NB4 (cell line): ENCODE data around the gene ELAVL1.

Source experiments
- DNase-seq: peaks from one replicate; pipeline ENCODE4 v3.0.0; 2010; ENCODE audit warnings: low read depth
- H3K4me3 ChIP-seq: one replicate; pipeline ENCODE4 v1.5.1; 2011; ENCODE audit warnings: mild to moderate bottlenecking, low read depth, low read length, moderate library complexity
- MYC ChIP-seq: IDR thresholded peaks from 2 replicates; pipeline ENCODE4 v1.6.1; 2011; ENCODE audit warnings: low read depth, low read length
- POLR2A ChIP-seq: IDR thresholded peaks from 2 replicates; pipeline ENCODE4 v1.6.1; 2011; ENCODE audit warnings: mild to moderate bottlenecking; ENCODE audit not compliant: insufficient read length; ENCODE audit errors: extremely low read depth
- TF ChIP-seq, protein P1 (sequence below): IDR thresholded peaks from 2 replicates; pipeline ENCODE4 v1.6.1; 2011; ENCODE audit warnings: low read depth, low read length
- TF ChIP-seq, protein P2 (sequence below): IDR thresholded peaks from one replicate; pipeline ENCODE4 v1.5.1; 2012; ENCODE audit warnings: low read depth, low read length

ELAVL1 gene

DNA sequence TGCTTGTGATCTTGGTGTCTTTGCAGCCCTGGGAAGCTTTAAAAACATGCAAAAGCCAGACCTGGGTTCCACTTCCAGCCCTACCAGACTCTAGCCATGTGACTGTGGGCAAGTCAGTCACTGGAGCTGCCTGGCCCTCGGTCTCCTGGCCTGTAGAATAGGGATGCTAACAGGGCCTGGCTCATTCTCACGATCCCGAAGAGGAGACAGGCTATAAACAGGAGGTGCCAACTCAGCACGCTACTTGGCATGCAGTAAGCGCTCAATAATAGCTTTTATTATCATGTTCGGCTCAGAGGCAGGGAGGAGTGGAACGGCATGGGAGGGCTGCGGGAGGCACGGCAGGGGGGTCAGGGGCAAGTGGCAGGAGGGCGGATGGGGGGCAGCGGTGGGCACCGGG lies 81.2 kb downstream of the ELAVL1 start:
- no peak overlapping the region for H3K4me3 ChIP-seq
- TF ChIP-seq MYC (no peak), POLR2A (no peak)
- TF ChIP-seq, protein P1, sequence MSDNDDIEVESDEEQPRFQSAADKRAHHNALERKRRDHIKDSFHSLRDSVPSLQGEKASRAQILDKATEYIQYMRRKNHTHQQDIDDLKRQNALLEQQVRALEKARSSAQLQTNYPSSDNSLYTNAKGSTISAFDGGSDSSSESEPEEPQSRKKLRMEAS: no peak
- TF ChIP-seq, protein P2, sequence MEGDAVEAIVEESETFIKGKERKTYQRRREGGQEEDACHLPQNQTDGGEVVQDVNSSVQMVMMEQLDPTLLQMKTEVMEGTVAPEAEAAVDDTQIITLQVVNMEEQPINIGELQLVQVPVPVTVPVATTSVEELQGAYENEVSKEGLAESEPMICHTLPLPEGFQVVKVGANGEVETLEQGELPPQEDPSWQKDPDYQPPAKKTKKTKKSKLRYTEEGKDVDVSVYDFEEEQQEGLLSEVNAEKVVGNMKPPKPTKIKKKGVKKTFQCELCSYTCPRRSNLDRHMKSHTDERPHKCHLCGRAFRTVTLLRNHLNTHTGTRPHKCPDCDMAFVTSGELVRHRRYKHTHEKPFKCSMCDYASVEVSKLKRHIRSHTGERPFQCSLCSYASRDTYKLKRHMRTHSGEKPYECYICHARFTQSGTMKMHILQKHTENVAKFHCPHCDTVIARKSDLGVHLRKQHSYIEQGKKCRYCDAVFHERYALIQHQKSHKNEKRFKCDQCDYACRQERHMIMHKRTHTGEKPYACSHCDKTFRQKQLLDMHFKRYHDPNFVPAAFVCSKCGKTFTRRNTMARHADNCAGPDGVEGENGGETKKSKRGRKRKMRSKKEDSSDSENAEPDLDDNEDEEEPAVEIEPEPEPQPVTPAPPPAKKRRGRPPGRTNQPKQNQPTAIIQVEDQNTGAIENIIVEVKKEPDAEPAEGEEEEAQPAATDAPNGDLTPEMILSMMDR: no peak
- peak; percentile 47 for DNase-seq

DNA sequence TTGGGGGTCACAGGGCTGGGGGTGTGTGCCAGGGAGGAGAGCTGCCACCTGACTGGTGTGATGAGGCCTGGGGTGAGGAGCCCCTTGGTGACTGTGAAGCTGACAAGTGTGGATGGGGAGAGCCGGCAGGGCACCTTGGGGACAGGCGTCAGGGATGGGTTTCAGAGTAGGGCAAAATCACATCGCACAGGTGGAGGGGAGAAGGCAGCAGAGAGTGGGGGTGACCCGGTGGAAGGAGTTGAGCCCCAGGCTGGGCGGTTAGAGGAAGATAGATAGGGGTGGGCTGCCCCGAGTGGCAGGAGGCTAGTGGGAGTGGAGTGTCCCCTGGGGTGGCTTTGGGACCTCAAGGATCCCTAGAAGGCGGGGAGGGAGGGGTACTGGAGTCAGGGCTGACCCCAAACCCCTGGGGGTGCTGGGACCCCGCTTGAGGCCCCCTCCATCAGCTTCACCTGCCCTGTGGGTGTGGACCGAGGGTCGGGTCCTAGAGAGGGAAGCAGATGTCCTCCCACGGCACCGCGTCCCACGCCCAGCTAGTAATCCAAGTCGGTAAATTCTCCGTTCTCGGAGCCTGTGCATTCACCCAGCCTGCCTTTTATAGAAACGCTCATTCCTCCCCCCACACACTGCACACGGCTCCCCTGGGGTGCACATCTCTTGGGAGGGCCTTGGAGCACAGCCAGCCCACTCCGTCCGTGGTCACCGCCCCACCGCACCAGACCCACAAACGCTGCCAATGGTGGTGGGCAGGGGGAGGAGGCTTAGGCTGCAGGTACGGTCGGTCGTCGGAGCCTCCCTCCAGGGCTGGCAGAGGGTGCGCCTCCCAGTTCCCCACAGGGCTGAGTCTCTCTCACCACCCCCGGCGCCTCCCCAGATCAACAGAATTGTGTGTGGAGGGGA lies 81.9 kb downstream of the ELAVL1 start:
- DNase-seq: peak; percentile 59
- TF ChIP-seq POLR2A (no peak), MYC (no peak)
- TF ChIP-seq, protein P1: no peak
- H3K4me3 ChIP-seq: no peak overlapping the region

DNA sequence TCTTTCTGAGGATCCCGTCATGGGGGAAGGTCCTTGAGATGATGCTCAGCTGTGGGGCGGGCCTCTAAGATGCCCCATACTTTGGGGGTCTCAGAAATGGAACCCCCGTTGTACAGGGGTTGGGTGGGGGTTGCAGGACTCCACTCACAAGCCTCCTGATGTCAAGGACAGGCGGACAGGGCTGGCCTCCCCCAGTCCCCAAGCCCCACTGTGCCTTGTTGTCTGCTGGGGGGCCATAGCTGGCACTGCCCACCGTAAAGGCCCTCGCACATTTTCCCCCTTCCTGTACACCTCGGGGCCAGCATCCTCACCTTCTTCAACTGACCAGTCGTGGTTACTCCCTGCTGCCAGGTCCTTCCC lies 82.6 kb downstream of the ELAVL1 start:
- TF ChIP-seq, protein P2: no peak
- no peak for TF ChIP-seq MYC
- TF ChIP-seq, protein P1: no peak
- TF ChIP-seq POLR2A: no peak
- H3K4me3 ChIP-seq: no peak overlapping the region
- no peak for DNase-seq

DNA sequence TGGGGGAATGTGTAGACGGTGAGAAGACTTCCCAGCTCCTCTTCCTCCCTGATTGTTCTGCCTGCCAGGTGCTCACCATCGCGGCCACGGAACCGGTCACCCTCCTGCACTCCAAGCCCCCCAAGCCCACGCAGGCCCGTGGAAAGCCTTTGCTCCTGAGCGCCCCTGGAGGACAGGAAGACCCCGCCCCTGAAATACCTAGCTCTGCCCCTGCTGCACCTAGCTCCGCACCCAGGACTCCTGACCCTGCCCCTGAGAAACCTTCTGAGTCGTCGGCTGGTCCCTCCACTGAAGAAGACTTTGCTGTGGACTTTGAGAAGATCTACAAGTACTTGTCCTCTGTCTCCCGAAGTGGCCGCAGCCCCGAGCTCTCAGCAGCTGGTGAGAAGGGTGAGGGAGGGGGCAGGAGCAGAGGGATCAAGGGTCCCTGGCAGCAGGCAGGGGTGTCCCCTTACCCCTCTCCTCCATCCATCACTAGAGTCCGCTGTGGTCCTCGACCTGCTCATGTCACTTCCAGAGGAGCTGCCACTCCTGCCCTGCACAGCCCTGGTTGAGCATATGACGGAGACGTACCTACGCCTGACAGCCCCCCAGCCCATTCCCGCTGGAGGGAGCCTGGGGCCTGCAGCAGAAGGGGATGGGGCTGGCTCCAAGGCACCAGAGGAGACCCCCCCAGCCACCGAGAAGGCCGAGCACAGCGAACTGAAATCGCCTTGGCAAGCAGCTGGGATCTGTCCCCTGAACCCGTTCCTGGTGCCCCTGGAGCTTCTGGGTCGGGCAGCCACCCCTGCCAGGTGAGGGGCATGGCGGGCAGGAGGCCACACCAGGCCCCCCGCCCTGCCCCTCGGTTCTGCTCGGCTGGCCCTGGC lies 83.2 kb downstream of the ELAVL1 start:
- H3K4me3 ChIP-seq: no peak overlapping the region
- no peak for DNase-seq

DNA sequence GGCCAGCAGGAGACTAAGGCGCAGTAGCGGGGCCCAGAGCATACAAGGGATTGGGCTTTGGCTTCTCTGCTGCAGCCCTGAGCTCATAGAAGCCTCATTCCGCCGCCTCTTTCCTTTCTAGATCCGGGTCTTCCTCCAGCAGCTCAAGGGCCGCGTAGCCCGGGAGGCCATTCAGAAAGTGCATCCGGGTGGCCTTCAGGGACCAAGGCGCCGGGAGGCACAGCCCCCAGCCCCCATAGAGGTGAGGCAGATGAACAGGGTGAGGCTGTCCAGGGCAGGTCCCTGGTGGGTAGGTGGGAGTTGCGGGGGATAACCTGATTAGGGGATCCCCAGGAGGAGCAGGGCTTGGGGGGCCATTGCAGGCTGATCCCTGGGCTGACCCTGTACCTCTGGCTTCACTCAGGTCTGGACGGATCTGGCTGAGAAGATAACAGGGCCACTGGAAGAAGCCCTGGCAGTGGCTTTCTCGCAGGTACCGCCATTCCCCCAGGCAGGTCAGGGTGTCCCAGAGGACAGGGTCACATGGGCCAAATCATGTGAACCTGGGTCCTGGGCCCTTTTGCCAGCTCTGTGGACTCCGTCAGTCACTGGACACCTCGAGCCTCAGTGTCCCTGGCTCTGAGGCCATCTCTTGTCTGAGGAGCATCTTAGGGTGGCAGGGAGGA lies 84.0 kb downstream of the ELAVL1 start:
- no peak for DNase-seq
- TF ChIP-seq, protein P1: no peak
- TF ChIP-seq, protein P2: no peak
- TF ChIP-seq POLR2A: no peak
- no peak for TF ChIP-seq MYC
- H3K4me3 ChIP-seq: peak overlapping the region; percentile 67

More for the DNA sequence above, 83.2 kb downstream of the ELAVL1 start:
- TF ChIP-seq, protein P2: no peak
- TF ChIP-seq, protein P1: no peak
- TF ChIP-seq MYC (no peak), POLR2A (no peak)
